ENCODE data around the gene WNT5B. TPM values are rescaled to one million over a fixed set of nuclear protein-coding genes. Genes with fewer than 3 reads are reported as not detected.

WNT5B gene
- total and polyA plus RNA-seq, 2 of the 4 experiments (the other 2 are of a cell fraction): 83.7 to 102 TPM

DNA sequence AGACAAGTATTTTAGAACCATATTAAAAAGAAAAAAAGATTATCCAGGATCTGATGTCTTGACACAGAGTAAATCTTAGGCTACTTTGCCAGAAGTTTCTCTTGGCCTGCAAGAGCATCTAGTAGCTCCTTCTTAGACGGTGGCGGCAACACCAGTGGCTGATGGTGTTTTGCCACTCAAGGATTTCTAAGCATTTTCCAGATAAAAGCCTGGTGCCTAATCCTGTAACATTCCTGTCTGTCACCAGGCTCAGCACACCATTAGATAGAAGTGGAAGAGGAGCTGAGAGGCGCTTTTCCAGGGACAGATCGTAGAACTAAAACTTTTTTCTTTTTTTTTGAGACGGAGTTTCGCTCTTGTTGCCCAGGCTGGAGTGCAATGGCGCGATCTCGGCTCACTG is 14.0 kb downstream of the WNT5B start:
- intact Hi-C loops (cut with micrococcal nuclease) (no loop called here), dilution Hi-C loops (cut with HindIII; ENCODE audit: low sequenced_read_pairs, unreplicated experiment) (no loop called here), in situ Hi-C loops (cut with MboI; ENCODE audit: low sequenced_read_pairs) (no loop called here)
- 93% methylated on average over 2 of the region's 9 CpGs; no CpG with 5 or more reads in 1 of the 2 experiments for WGBS, 2 experiments (ENCODE audit: extremely low coverage in 2 of 2, insufficient read length in 1 of 2)
- POLR2A ChIA-PET (ENCODE audit: unreplicated experiment): no interaction called here
- DNase-seq (no peak), ATAC-seq (ENCODE audit: low read depth) (no peak)
- H4K5ac ChIP-seq (ENCODE audit: low read depth, low read length): no peak overlapping the region
- no peak overlapping the region for H3K27ac ChIP-seq (ENCODE audit: insufficient read depth, low read length)
- no peak overlapping the region for H2BK15ac ChIP-seq (ENCODE audit: low read depth, low read length)
- no peak overlapping the region for H2AFZ ChIP-seq (replicated peaks; ENCODE audit: low read length, poor library complexity)
- H3K4me3 ChIP-seq (ENCODE audit: insufficient read depth, low read depth, low read length): no peak overlapping the region
- no peak overlapping the region for H3K4ac ChIP-seq (ENCODE audit: low read depth, low read length)
- H3K14ac ChIP-seq (replicated peaks; ENCODE audit: low read depth, low read length): no peak overlapping the region
- H3K36me3 ChIP-seq (ENCODE audit: control insufficient read depth, insufficient read depth, low read length): peaks cover 19% of the 10 kb centered on the region
- no peak overlapping the region for H3K4me2 ChIP-seq (ENCODE audit: low read depth, low read length)
- H4K20me1 ChIP-seq (ENCODE audit: insufficient read depth, low read length): peaks cover 27% of the 10 kb centered on the region
- no peak overlapping the region for H2AK5ac ChIP-seq (ENCODE audit: low read depth, low read length)
- peaks cover 5% of the 10 kb centered on the region for H3K9me1 ChIP-seq (ENCODE audit: insufficient read depth, low read length)
- H3K9me3 ChIP-seq (ENCODE audit: control insufficient read depth, insufficient read depth, low read length): no peaks in the 10 kb centered on the region
- H2BK120ac ChIP-seq (ENCODE audit: low read depth, low read length): no peak overlapping the region
- H3K18ac ChIP-seq (ENCODE audit: low read depth, low read length): no peak overlapping the region
- H3K27me3 ChIP-seq (ENCODE audit: control insufficient read depth, insufficient read depth, low read length): no peaks in the 10 kb centered on the region
- H3K56ac ChIP-seq (ENCODE audit: extremely low read depth, insufficient read depth, low read length): no peak overlapping the region
- BruUV-seq (replicated peaks): no TSS peak
- no peak overlapping the region for H2BK20ac ChIP-seq (ENCODE audit: low read depth, low read length)
- peaks cover 9% of the 10 kb centered on the region for H3K4me1 ChIP-seq (ENCODE audit: control insufficient read depth, insufficient read depth, low read length)
- peaks cover 19 to 69% of the 10 kb centered on the region in 2 experiments; a peak in 3 of 4 replicates for H3K79me1 ChIP-seq (ENCODE audit: low read depth in 1 of 2, low read length in 2 of 2)
- TF ChIP-seq CEBPB (IDR thresholded peaks at IDR 0.05; ENCODE audit: low read depth, low read length) (no peak), CHD1 (IDR thresholded peaks at IDR 0.05; ENCODE audit: low read depth, low read length) (no peak), POLR2A (IDR thresholded peaks at IDR 0.05; ENCODE audit: low read depth, low read length) (no peak), RFX5 (IDR thresholded peaks at IDR 0.05; ENCODE audit: low read depth, low read length) (no peak), BHLHE40 (IDR thresholded peaks at IDR 0.05; ENCODE audit: low read depth, low read length) (no peak), FOS (IDR thresholded peaks at IDR 0.05; ENCODE audit: low read depth, low read length) (no peak), RAD21 (IDR thresholded peaks at IDR 0.05; ENCODE audit: low read length) (no peak), MAZ (IDR thresholded peaks at IDR 0.05; ENCODE audit: borderline replicate concordance, low read depth, low read length) (no peak), MAFK (IDR thresholded peaks at IDR 0.05; ENCODE audit: low read depth, low read length) (no peak), RCOR1 (IDR thresholded peaks at IDR 0.05; ENCODE audit: insufficient replicate concordance, low read length) (no peak), MXI1 (IDR thresholded peaks at IDR 0.05; ENCODE audit: borderline replicate concordance, low read depth, low read length) (no peak), NFE2L2 (IDR thresholded peaks at IDR 0.05; ENCODE audit: low read depth, low read length) (no peak)
- TF ChIP-seq, protein P1, sequence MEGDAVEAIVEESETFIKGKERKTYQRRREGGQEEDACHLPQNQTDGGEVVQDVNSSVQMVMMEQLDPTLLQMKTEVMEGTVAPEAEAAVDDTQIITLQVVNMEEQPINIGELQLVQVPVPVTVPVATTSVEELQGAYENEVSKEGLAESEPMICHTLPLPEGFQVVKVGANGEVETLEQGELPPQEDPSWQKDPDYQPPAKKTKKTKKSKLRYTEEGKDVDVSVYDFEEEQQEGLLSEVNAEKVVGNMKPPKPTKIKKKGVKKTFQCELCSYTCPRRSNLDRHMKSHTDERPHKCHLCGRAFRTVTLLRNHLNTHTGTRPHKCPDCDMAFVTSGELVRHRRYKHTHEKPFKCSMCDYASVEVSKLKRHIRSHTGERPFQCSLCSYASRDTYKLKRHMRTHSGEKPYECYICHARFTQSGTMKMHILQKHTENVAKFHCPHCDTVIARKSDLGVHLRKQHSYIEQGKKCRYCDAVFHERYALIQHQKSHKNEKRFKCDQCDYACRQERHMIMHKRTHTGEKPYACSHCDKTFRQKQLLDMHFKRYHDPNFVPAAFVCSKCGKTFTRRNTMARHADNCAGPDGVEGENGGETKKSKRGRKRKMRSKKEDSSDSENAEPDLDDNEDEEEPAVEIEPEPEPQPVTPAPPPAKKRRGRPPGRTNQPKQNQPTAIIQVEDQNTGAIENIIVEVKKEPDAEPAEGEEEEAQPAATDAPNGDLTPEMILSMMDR (conservative IDR thresholded peaks at IDR 0.05; ENCODE audit: low read depth, low read length): no peak
- TF ChIP-seq, protein P2, sequence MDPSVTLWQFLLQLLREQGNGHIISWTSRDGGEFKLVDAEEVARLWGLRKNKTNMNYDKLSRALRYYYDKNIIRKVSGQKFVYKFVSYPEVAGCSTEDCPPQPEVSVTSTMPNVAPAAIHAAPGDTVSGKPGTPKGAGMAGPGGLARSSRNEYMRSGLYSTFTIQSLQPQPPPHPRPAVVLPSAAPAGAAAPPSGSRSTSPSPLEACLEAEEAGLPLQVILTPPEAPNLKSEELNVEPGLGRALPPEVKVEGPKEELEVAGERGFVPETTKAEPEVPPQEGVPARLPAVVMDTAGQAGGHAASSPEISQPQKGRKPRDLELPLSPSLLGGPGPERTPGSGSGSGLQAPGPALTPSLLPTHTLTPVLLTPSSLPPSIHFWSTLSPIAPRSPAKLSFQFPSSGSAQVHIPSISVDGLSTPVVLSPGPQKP (IDR thresholded peaks at IDR 0.05; ENCODE audit: borderline replicate concordance, low read depth, low read length): no peak
- TF ChIP-seq, protein P3, sequence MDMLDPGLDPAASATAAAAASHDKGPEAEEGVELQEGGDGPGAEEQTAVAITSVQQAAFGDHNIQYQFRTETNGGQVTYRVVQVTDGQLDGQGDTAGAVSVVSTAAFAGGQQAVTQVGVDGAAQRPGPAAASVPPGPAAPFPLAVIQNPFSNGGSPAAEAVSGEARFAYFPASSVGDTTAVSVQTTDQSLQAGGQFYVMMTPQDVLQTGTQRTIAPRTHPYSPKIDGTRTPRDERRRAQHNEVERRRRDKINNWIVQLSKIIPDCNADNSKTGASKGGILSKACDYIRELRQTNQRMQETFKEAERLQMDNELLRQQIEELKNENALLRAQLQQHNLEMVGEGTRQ (IDR thresholded peaks at IDR 0.05; ENCODE audit: low read depth, low read length): no peak
- CTCF ChIA-PET: interaction anchor here (0.6 kb wide), 1 partner anchor 38 kb away, joined by 4 read pairs; no protein-coding TSS in a partner anchor
- H4K8ac ChIP-seq (ENCODE audit: low read depth in 2 of 2, low read length in 2 of 2): no peak overlapping the region
- H3K9ac ChIP-seq (ENCODE audit: low read depth, low read length): no peak overlapping the region
- H3K23ac ChIP-seq (ENCODE audit: low read depth, low read length): no peak overlapping the region
- no peak overlapping the region for H2AK9ac ChIP-seq (replicated peaks; ENCODE audit: low read depth, low read length, poor library complexity)
- H4K91ac ChIP-seq (ENCODE audit: insufficient read depth, low read depth, low read length): no peak overlapping the region
- H2BK5ac ChIP-seq (ENCODE audit: low read depth, low read length, poor library complexity, severe bottlenecking): no peak overlapping the region
